Panc1 (cell line): ENCODE data around the gene MED13L. TPM values are rescaled to one million over a fixed set of nuclear protein-coding genes. Genes with fewer than 3 reads are reported as not detected.
A peak's percentile ranks its signal among the peaks of the same experiment; 100 is the strongest.

ENCODE experiments used
- ATAC-seq: fragments of 200-7000 bp; cut with Tn5 transposase; 2 replicates; pipeline ENCODE4 v1.9.1; 2020; ENCODE audit warnings: mild to moderate bottlenecking, moderate library complexity
- BruUV-seq: library from RNA; stranded (reverse); fragments of 400-500 nt; replicated peaks from 2 replicates; lab custom pipeline; 2021; lab: Mats Ljungman, UMichigan
- CTCF ChIA-PET: fragments of 300-600 bp; sonication (Branson Sonifier 250); formaldehyde crosslinking; loops from one replicate; lab custom pipeline; 2022; ENCODE audit warnings: antibody characterized with exemption; lab: Charles Lee
- POLR2A ChIA-PET: fragments of 300-600 bp; sonication (Branson Sonifier 250); formaldehyde crosslinking; loops from one replicate; lab custom pipeline; 2022; ENCODE audit warnings: antibody characterized with exemption; lab: Charles Lee
- DNase-seq: peaks from one replicate; pipeline ENCODE4 v3.0.0-alpha.2; 2010; ENCODE audit warnings: low read depth, low spot score
- H3K27ac ChIP-seq: 2 replicates; pipeline ENCODE4 v1.5.1; 2011; ENCODE audit warnings: mild to moderate bottlenecking, low read length, inconsistent platforms
- H3K27me3 ChIP-seq: fragments of 200-500 bp; sonication (Bioruptor generic); 2 replicates; pipeline ENCODE4 v1.6.0; 2014; ENCODE audit warnings: low read length, inconsistent platforms; ENCODE audit not compliant: control insufficient read depth, insufficient read depth
- H3K36me3 ChIP-seq: fragments of 200-500 bp; sonication (Bioruptor generic); 2 replicates; pipeline ENCODE4 v1.5.1; 2014; ENCODE audit warnings: inconsistent platforms, mild to moderate bottlenecking, low read length, moderate library complexity; ENCODE audit not compliant: control insufficient read depth, insufficient read depth
- H3K4me1 ChIP-seq: 2 replicates; pipeline ENCODE4 v1.5.1; 2011; ENCODE audit warnings: inconsistent platforms, mild to moderate bottlenecking, low read length, moderate library complexity; ENCODE audit not compliant: control insufficient read depth, insufficient read depth
- H3K4me3 ChIP-seq, 2 experiments: 2 replicates each; pipeline ENCODE4 v1.5.1; 2011 to 2012; ENCODE audit warnings: low read depth in 2 of 2, low read length in 2 of 2, mild to moderate bottlenecking in 2 of 2, inconsistent platforms in 1 of 2, moderate library complexity in 1 of 2
- H3K9me3 ChIP-seq: fragments of 200-500 bp; sonication (Bioruptor generic); 2 replicates; pipeline ENCODE4 v1.5.1; 2014; ENCODE audit warnings: low read depth, mild to moderate bottlenecking, inconsistent platforms, low read length, moderate library complexity; ENCODE audit not compliant: control insufficient read depth, insufficient read depth
- POLR2AphosphoS5 ChIP-seq: IDR thresholded peaks from 2 replicates; pipeline ENCODE4 v1.6.1; 2012; ENCODE audit warnings: mild to moderate bottlenecking, low read depth, low read length, moderate library complexity
- SIN3A ChIP-seq: IDR thresholded peaks from 2 replicates; pipeline ENCODE4 v1.6.1; 2012; ENCODE audit warnings: low read depth, mild to moderate bottlenecking, low read length, moderate library complexity, borderline replicate concordance; ENCODE audit not compliant: insufficient read depth
- TCF7L2 ChIP-seq: IDR thresholded peaks from 2 replicates; pipeline ENCODE4 v1.6.1; 2011; ENCODE audit warnings: mild to moderate bottlenecking, low read depth, low read length, inconsistent platforms
- in situ Hi-C: cut with HindIII; loops from 2 replicates; pipeline ENCODE4 v1.10.0; 2016; ENCODE audit warnings: low sequenced_read_pairs, low pct_unique_long_range_greater_than_20kb
- intact Hi-C: fragments of 100-400 bp; cut with micrococcal nuclease; formaldehyde crosslinking; loops from one replicate; pipeline ENCODE4 v1.10.0; 2022; ENCODE audit not compliant: unreplicated experiment
- total RNA-seq: library from RNA; stranded (reverse); gene quantifications from one replicate; pipeline ENCODE4 v1.2.1, GENCODE V29; 2021; ENCODE audit not compliant: unreplicated experiment
- TF ChIP-seq, protein P1 (sequence below), 2 experiments: IDR thresholded peaks; 2 replicates each; pipeline ENCODE4 v1.6.1; 2011 to 2012; ENCODE audit warnings: low read depth in 2 of 2, control low read depth in 1 of 2, low read length in 1 of 2, mild to moderate bottlenecking in 1 of 2, moderate library complexity in 1 of 2; ENCODE audit not compliant: insufficient read depth in 1 of 2
- TF ChIP-seq, protein P2 (sequence below): fragments of 450-650 bp; IDR thresholded peaks from 2 replicates; pipeline ENCODE4 v1.5.1; 2017; ENCODE audit warnings: mild to moderate bottlenecking

The MED13L gene
- total RNA-seq, 1 experiment from 2014 or later: 170 TPM

DNA sequence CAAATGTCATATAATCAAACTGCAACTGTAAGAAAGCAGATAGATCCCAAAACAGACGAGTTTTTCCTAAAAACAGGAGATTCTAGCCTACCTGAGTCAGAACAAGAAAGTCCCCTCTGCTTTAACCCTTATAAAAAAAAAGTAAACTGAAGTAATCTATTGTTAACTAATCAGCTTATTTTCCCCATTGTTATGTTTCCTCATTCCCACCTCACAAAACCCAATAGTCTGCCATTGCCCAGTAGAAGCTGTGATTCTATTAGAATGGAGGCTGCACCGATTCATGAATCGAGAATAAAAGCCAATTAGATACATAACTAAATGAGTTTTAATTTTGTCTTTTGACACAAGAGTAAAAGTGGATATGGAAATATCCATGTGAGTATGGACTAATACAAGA lies 115.4 kb downstream of the MED13L start:
- Histone ChIP-seq H3K27ac (peak overlapping the region; percentile 60), H3K4me3 (no peak overlapping the region), H3K4me1 (peaks cover 86% of the 10 kb centered on the region), H3K9me3 (no peaks in the 10 kb centered on the region), H3K36me3 (no peaks in the 10 kb centered on the region; the same call in 1 of the 2 replicates), H3K27me3 (no peaks in the 10 kb centered on the region)
- no TSS peak for BruUV-seq
- intact Hi-C loops (no loop called here), in situ Hi-C loops (no loop called here)
- DNase-seq (no peak), ATAC-seq (no peak)
- ChIA-PET CTCF (no interaction called here), POLR2A (no interaction called here)
- TF ChIP-seq, protein P1, sequence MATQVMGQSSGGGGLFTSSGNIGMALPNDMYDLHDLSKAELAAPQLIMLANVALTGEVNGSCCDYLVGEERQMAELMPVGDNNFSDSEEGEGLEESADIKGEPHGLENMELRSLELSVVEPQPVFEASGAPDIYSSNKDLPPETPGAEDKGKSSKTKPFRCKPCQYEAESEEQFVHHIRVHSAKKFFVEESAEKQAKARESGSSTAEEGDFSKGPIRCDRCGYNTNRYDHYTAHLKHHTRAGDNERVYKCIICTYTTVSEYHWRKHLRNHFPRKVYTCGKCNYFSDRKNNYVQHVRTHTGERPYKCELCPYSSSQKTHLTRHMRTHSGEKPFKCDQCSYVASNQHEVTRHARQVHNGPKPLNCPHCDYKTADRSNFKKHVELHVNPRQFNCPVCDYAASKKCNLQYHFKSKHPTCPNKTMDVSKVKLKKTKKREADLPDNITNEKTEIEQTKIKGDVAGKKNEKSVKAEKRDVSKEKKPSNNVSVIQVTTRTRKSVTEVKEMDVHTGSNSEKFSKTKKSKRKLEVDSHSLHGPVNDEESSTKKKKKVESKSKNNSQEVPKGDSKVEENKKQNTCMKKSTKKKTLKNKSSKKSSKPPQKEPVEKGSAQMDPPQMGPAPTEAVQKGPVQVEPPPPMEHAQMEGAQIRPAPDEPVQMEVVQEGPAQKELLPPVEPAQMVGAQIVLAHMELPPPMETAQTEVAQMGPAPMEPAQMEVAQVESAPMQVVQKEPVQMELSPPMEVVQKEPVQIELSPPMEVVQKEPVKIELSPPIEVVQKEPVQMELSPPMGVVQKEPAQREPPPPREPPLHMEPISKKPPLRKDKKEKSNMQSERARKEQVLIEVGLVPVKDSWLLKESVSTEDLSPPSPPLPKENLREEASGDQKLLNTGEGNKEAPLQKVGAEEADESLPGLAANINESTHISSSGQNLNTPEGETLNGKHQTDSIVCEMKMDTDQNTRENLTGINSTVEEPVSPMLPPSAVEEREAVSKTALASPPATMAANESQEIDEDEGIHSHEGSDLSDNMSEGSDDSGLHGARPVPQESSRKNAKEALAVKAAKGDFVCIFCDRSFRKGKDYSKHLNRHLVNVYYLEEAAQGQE (IDR thresholded peaks at IDR 0.05; ENCODE audit: insufficient read depth in 1 of 2, low read depth in 2 of 2, low read length in 1 of 2): no peak
- TF ChIP-seq POLR2AphosphoS5 (no peak), TCF7L2 (no peak), SIN3A (no peak)
- TF ChIP-seq, protein P2, sequence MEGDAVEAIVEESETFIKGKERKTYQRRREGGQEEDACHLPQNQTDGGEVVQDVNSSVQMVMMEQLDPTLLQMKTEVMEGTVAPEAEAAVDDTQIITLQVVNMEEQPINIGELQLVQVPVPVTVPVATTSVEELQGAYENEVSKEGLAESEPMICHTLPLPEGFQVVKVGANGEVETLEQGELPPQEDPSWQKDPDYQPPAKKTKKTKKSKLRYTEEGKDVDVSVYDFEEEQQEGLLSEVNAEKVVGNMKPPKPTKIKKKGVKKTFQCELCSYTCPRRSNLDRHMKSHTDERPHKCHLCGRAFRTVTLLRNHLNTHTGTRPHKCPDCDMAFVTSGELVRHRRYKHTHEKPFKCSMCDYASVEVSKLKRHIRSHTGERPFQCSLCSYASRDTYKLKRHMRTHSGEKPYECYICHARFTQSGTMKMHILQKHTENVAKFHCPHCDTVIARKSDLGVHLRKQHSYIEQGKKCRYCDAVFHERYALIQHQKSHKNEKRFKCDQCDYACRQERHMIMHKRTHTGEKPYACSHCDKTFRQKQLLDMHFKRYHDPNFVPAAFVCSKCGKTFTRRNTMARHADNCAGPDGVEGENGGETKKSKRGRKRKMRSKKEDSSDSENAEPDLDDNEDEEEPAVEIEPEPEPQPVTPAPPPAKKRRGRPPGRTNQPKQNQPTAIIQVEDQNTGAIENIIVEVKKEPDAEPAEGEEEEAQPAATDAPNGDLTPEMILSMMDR: no peak

DNA sequence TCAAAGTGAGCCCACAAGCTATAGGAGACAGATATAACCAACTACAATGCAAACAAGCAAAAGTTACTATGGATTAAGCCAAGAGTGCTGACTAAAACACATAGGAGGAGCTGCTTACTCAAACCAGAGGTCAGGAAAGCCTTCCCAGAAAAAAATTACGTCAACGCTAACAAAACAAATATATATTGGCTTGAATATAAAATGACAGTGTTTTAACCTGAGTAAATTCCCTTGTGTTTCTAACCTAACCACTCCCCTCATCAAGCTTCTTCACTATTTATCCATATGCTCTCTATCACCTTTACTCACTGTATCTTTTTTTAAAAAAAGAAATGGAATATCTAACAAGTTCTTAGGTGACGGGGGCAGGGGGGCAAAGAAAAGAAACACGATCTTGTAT lies 115.9 kb downstream of the MED13L start:
- peaks cover 82% of the 10 kb centered on the region for H3K4me1 ChIP-seq
- no TSS peak for BruUV-seq
- ATAC-seq: 0 out of 2 replicates have a peak, but pooled peaks have one; percentile 42

More for the DNA sequence above, 115.9 kb downstream of the MED13L start:
- Histone ChIP-seq H3K27me3 (no peaks in the 10 kb centered on the region), H3K9me3 (no peaks in the 10 kb centered on the region), H3K4me3 (no peak overlapping the region), H3K36me3 (no peaks in the 10 kb centered on the region; the same call in 1 of the 2 replicates), H3K27ac (peak overlapping the region; percentile 60)
- TF ChIP-seq, protein P1 (IDR thresholded peaks at IDR 0.05; ENCODE audit: insufficient read depth in 1 of 2, low read depth in 2 of 2, low read length in 1 of 2): no peak
- TF ChIP-seq POLR2AphosphoS5: no peak
- DNase-seq: no peak
- in situ Hi-C loops (no loop called here), intact Hi-C loops (no loop called here)
- ChIA-PET POLR2A (no interaction called here), CTCF (no interaction called here)
